IMR-90 (cell line): ENCODE data around the gene METTL24. TPM values are rescaled to one million over a fixed set of nuclear protein-coding genes. Genes with fewer than 3 reads are reported as not detected.

Source experiments
- ATAC-seq: fragments of 200-7000 bp; cut with Tn5 transposase; 2 replicates; pipeline ENCODE4 v1.9.1; 2020; ENCODE audit warnings: low read depth, mild to moderate bottlenecking, moderate library complexity
- BruUV-seq: library from RNA; stranded (reverse); fragments of 400-500 nt; replicated peaks from 2 replicates; lab custom pipeline; 2021; lab: Mats Ljungman, UMichigan
- CTCF ChIA-PET: fragments of 300-600 bp; formaldehyde crosslinking; extraction: SDS; loops from one replicate; lab custom pipeline; 2021; ENCODE audit warnings: antibody characterized with exemption; lab: Yijun Ruan, JAX
- POLR2A ChIA-PET: fragments of 300-600 bp; sonication (Branson Sonifier 250); formaldehyde crosslinking; loops from one replicate; lab custom pipeline; 2022; ENCODE audit warnings: antibody characterized with exemption; ENCODE audit not compliant: unreplicated experiment; lab: Charles Lee
- DNase-seq: peaks from one replicate; pipeline ENCODE4 v3.0.0; 2013
- H2AFZ ChIP-seq: replicated peaks from 2 replicates; pipeline ENCODE3; 2013; ENCODE audit warnings: low read length, mild to moderate bottlenecking; ENCODE audit not compliant: poor library complexity
- H2AK5ac ChIP-seq: 2 replicates; pipeline ENCODE4 v1.6.1; 2013; ENCODE audit warnings: low read depth, low read length, inconsistent platforms
- H2AK9ac ChIP-seq: replicated peaks from 2 replicates; pipeline ENCODE3; 2013; ENCODE audit warnings: mild to moderate bottlenecking, low read depth, low read length, moderate library complexity; ENCODE audit not compliant: poor library complexity
- H2BK120ac ChIP-seq: 2 replicates; pipeline ENCODE4 v1.6.1; 2013; ENCODE audit warnings: low read depth, low read length, inconsistent platforms
- H2BK15ac ChIP-seq: 3 replicates; pipeline ENCODE4 v1.6.1; 2013; ENCODE audit warnings: low read depth, low read length, inconsistent platforms
- H2BK20ac ChIP-seq: 2 replicates; pipeline ENCODE4 v1.6.1; 2013; ENCODE audit warnings: low read depth, mild to moderate bottlenecking, inconsistent platforms, low read length, moderate library complexity
- H2BK5ac ChIP-seq: 2 replicates; pipeline ENCODE4 v1.6.1; 2013; ENCODE audit warnings: mild to moderate bottlenecking, low read depth, low read length, inconsistent platforms; ENCODE audit not compliant: poor library complexity, severe bottlenecking
- H3K14ac ChIP-seq: replicated peaks from 2 replicates; pipeline ENCODE4 v1.6.1; 2013; ENCODE audit warnings: low read depth, low read length, inconsistent platforms
- H3K18ac ChIP-seq: 2 replicates; pipeline ENCODE4 v1.6.1; 2013; ENCODE audit warnings: low read depth, low read length, control low read depth
- H3K23ac ChIP-seq: 2 replicates; pipeline ENCODE4 v1.6.1; 2013; ENCODE audit warnings: low read depth, low read length, inconsistent platforms
- H3K27ac ChIP-seq: 2 replicates; pipeline ENCODE4 v1.5.1; 2013; ENCODE audit warnings: mild to moderate bottlenecking, control low read depth, low read length; ENCODE audit not compliant: insufficient read depth
- H3K27me3 ChIP-seq: 2 replicates; pipeline ENCODE4 v1.6.1; 2013; ENCODE audit warnings: low read length; ENCODE audit not compliant: control insufficient read depth, insufficient read depth
- H3K36me3 ChIP-seq: 2 replicates; pipeline ENCODE4 v1.6.1; 2013; ENCODE audit warnings: low read length, mixed read lengths; ENCODE audit not compliant: control insufficient read depth, insufficient read depth
- H3K4ac ChIP-seq: 2 replicates; pipeline ENCODE4 v1.6.1; 2013; ENCODE audit warnings: low read depth, low read length, inconsistent platforms
- H3K4me1 ChIP-seq: 2 replicates; pipeline ENCODE4 v1.6.1; 2013; ENCODE audit warnings: low read length, mixed read lengths; ENCODE audit not compliant: control insufficient read depth, insufficient read depth
- H3K4me2 ChIP-seq: 2 replicates; pipeline ENCODE4 v1.6.1; 2013; ENCODE audit warnings: low read depth, mild to moderate bottlenecking, control low read depth, low read length, moderate library complexity
- H3K4me3 ChIP-seq: 2 replicates; pipeline ENCODE4 v1.5.1; 2013; ENCODE audit warnings: low read depth, mild to moderate bottlenecking, control low read depth, low read length, moderate library complexity; ENCODE audit not compliant: insufficient read depth
- H3K56ac ChIP-seq: 2 replicates; pipeline ENCODE4 v1.6.1; 2013; ENCODE audit warnings: low read length, inconsistent platforms; ENCODE audit not compliant: insufficient read depth; ENCODE audit errors: extremely low read depth
- H3K79me1 ChIP-seq, 2 experiments: 2 replicates each; pipeline ENCODE4 v1.6.1; 2013; ENCODE audit warnings: low read length in 2 of 2, inconsistent platforms in 1 of 2, low read depth in 1 of 2
- H3K9ac ChIP-seq: 2 replicates; pipeline ENCODE4 v1.6.1; 2013; ENCODE audit warnings: low read depth, low read length, control low read depth
- H3K9me1 ChIP-seq: 2 replicates; pipeline ENCODE4 v1.6.1; 2013; ENCODE audit warnings: low read length, inconsistent platforms; ENCODE audit not compliant: insufficient read depth
- H3K9me3 ChIP-seq: 2 replicates; pipeline ENCODE4 v1.6.1; 2013; ENCODE audit warnings: low read length; ENCODE audit not compliant: control insufficient read depth, insufficient read depth
- H4K20me1 ChIP-seq: 2 replicates; pipeline ENCODE4 v1.6.1; 2013; ENCODE audit warnings: low read length, inconsistent platforms; ENCODE audit not compliant: insufficient read depth
- H4K5ac ChIP-seq: 2 replicates; pipeline ENCODE4 v1.6.1; 2013; ENCODE audit warnings: mild to moderate bottlenecking, low read depth, low read length, control low read depth
- H4K8ac ChIP-seq, 2 experiments: 2 replicates each; pipeline ENCODE4 v1.6.1; 2013; ENCODE audit warnings: low read depth in 2 of 2, low read length in 2 of 2, control low read depth in 1 of 2, inconsistent platforms in 1 of 2
- H4K91ac ChIP-seq: 2 replicates; pipeline ENCODE4 v1.6.1; 2013; ENCODE audit warnings: low read depth, low read length, inconsistent platforms; ENCODE audit not compliant: insufficient read depth
- BHLHE40 ChIP-seq: fragments of 150-350 bp; IDR thresholded peaks from 2 replicates; pipeline ENCODE4 v1.6.1; 2016; ENCODE audit warnings: mild to moderate bottlenecking, low read depth, low read length
- CHD1 ChIP-seq: IDR thresholded peaks from 2 replicates; pipeline ENCODE4 v1.6.1; 2012; ENCODE audit warnings: low read depth, low read length, improper control_type of control experiment
- NFE2L2 ChIP-seq: fragments of 150-350 bp; IDR thresholded peaks from 2 replicates; pipeline ENCODE4 v1.6.1; 2016; ENCODE audit warnings: low read depth, mild to moderate bottlenecking, low read length
- RAD21 ChIP-seq: IDR thresholded peaks from 2 replicates; pipeline ENCODE4 v1.6.1; 2012; ENCODE audit warnings: low read length, improper control_type of control experiment
- RCOR1 ChIP-seq: IDR thresholded peaks from 2 replicates; pipeline ENCODE4 v1.6.1; 2012; ENCODE audit warnings: mild to moderate bottlenecking, low read length, improper control_type of control experiment; ENCODE audit not compliant: insufficient replicate concordance
- RFX5 ChIP-seq: IDR thresholded peaks from 2 replicates; pipeline ENCODE4 v1.8.0; 2012; ENCODE audit warnings: low read depth, mild to moderate bottlenecking, low read length, moderate library complexity
- SMC3 ChIP-seq: fragments of 150-350 bp; IDR thresholded peaks from 2 replicates; pipeline ENCODE4 v1.6.1; 2016; ENCODE audit warnings: low read depth, mild to moderate bottlenecking, antibody characterized with exemption, low read length, moderate library complexity
- USF2 ChIP-seq: fragments of 150-350 bp; IDR thresholded peaks from 2 replicates; pipeline ENCODE4 v1.6.1; 2017; ENCODE audit warnings: mild to moderate bottlenecking, antibody characterized with exemption, low read length, low read depth
- WGBS, 2 experiments: methylation state at CpG; one replicate each; pipeline versions ENCODE4 v1.1.5 to v1.1.7; 2013; ENCODE audit warnings: missing lambda C conversion rate in 2 of 2; ENCODE audit not compliant: insufficient read length in 1 of 2; ENCODE audit errors: extremely low coverage in 2 of 2; 5-methylcytosine and 5-hydroxymethylcytosine counted together
- dilution Hi-C: fragments of 300-500 bp; cut with HindIII; formaldehyde crosslinking; loops from one replicate; pipeline ENCODE4 v1.14.3; 2018; ENCODE audit warnings: low sequenced_read_pairs; ENCODE audit not compliant: unreplicated experiment
- in situ Hi-C: fragments of 300-500 bp; cut with MboI; formaldehyde crosslinking; loops from 3 replicates; pipeline ENCODE4 v1.14.3; 2019; ENCODE audit warnings: low sequenced_read_pairs, inconsistent platforms, mixed read lengths
- intact Hi-C: fragments of 100-400 bp; cut with micrococcal nuclease; formaldehyde crosslinking; loops from 2 replicates; pipeline ENCODE4 v1.10.0; 2022
- polyA plus RNA-seq, 3 experiments: library from polyadenylated mRNA; depleted of rRNA; stranded (reverse); fragments of >200 nt; gene quantifications; 2 replicates each; pipeline ENCODE4 v1.2.3, GENCODE V29; 2012; ENCODE audit warnings: low replicate concordance in 1 of 3
- total RNA-seq: library from RNA; depleted of rRNA; stranded (reverse); fragments of >200 nt; gene quantifications from 2 replicates; pipeline ENCODE4 v1.2.3, GENCODE V29; 2012

METTL24 gene
- total and polyA plus RNA-seq, 2 of the 4 experiments (the other 2 are of a cell fraction) = not detected

- H2AFZ ChIP-seq = no peak overlapping the region
- H3K4me3 ChIP-seq = no peak overlapping the region
- no peak overlapping the region for H3K4ac ChIP-seq
- no peak overlapping the region for H2AK9ac ChIP-seq
- WGBS, 2 experiments = no CpG with 5 or more reads among the region's 4 CpGs
- ChIA-PET CTCF (interaction anchor here (0.6 kb wide), 1 partner anchor 10 kb away, joined by 3 read pairs; no protein-coding TSS in a partner anchor), POLR2A (no interaction called here)
- dilution Hi-C loops = no loop called here
- H3K79me1 ChIP-seq = no peaks in the 10 kb centered on the region
- DNase-seq (no peak), ATAC-seq (no peak)
- H2BK20ac ChIP-seq = no peak overlapping the region
- no peak overlapping the region for H4K5ac ChIP-seq
- no peak overlapping the region for H2BK5ac ChIP-seq
- H3K23ac ChIP-seq = no peak overlapping the region
- H2BK120ac ChIP-seq = no peak overlapping the region
- H3K27me3 ChIP-seq = peaks cover 11% of the 10 kb centered on the region
- intact Hi-C loops = no loop called here
- H3K4me1 ChIP-seq = no peaks in the 10 kb centered on the region
- no peaks in the 10 kb centered on the region for H3K9me3 ChIP-seq
- H3K4me2 ChIP-seq = no peak overlapping the region
- H3K56ac ChIP-seq = no peak overlapping the region
- H3K27ac ChIP-seq = no peak overlapping the region
- no peak overlapping the region for H4K8ac ChIP-seq
- no peak overlapping the region for H2AK5ac ChIP-seq
- H3K9me1 ChIP-seq = no peaks in the 10 kb centered on the region
- in situ Hi-C loops = no loop called here
- TF ChIP-seq BHLHE40 (no peak), NFE2L2 (no peak), SMC3 (no peak), RCOR1 (no peak), RFX5 (no peak), USF2 (no peak), CHD1 (no peak), RAD21 (no peak)
- no peak overlapping the region for H3K9ac ChIP-seq
- no peak overlapping the region for H2BK15ac ChIP-seq
- BruUV-seq = no TSS peak
- no peak overlapping the region for H3K14ac ChIP-seq
- no peaks in the 10 kb centered on the region for H4K20me1 ChIP-seq
- no peak overlapping the region for H4K91ac ChIP-seq
- no peaks in the 10 kb centered on the region for H3K36me3 ChIP-seq
- H3K18ac ChIP-seq = no peak overlapping the region
These were observed 13.1 kb downstream of the METTL24 start for GRCh38 chr6:110345025-110345424.
